ENCODE data around the gene ULBP1.
"Not testable (repeated sequence)": the region's sequence is repeated elsewhere in the genome, so short reads cannot be mapped to it uniquely, and the experiment has no call there.

DNA sequence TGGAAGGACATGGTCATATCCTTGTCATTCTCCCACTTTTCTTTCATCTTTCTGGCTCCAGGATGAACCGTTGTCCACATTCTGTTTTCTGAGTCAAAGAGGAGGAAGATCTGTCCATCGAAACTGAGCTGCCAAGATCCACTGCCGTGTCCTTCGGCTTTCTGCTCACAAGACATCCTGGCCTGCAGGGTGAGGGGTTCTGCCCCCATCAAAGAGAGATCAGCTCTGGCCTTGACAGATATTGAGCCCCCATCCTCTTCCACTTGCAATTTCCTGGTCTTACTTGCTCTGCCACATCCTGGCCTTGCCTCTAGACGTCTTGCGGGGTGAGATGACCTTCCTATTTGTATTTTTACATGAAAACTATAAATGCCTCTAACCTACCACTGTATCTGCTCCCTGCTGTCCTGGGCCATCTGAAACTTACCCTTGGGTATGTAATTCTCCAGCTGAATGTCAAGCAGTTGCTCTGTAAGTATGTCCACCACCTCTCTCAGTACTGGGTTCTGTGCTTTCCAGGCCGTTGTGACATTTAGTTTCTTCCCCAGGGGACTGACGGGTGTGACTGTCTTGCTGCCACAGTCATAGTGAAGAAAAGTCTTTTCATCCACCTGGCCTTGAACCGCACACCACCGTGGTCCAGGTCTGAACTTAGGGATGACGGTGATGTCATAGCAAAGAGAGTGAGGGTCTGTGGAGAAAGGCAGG lies 44.5 kb upstream of the ULBP1 start:
- TF ChIP-seq, protein P1, sequence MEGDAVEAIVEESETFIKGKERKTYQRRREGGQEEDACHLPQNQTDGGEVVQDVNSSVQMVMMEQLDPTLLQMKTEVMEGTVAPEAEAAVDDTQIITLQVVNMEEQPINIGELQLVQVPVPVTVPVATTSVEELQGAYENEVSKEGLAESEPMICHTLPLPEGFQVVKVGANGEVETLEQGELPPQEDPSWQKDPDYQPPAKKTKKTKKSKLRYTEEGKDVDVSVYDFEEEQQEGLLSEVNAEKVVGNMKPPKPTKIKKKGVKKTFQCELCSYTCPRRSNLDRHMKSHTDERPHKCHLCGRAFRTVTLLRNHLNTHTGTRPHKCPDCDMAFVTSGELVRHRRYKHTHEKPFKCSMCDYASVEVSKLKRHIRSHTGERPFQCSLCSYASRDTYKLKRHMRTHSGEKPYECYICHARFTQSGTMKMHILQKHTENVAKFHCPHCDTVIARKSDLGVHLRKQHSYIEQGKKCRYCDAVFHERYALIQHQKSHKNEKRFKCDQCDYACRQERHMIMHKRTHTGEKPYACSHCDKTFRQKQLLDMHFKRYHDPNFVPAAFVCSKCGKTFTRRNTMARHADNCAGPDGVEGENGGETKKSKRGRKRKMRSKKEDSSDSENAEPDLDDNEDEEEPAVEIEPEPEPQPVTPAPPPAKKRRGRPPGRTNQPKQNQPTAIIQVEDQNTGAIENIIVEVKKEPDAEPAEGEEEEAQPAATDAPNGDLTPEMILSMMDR (conservative IDR thresholded peaks at IDR 0.05 in 1 of 2, IDR thresholded peaks at IDR 0.05 in 1 of 2; ENCODE audit: extremely low read depth in 1 of 2, insufficient read depth in 1 of 2, low read depth in 1 of 2, low read length in 2 of 2): not testable (repeated sequence)
- TF ChIP-seq EZH2 (IDR thresholded peaks at IDR 0.05; ENCODE audit: borderline replicate concordance, low read length): not testable (repeated sequence)
